NCI-H187 treated with DMSO at 0.1 percent for 48 hours (cell line): ENCODE data around the gene NAALADL2.

Experiments used
- DNase-seq: peaks from one replicate; lab custom pipeline; 2025; lab: John Stamatoyannopoulos, UW

NAALADL2 gene

DNA sequence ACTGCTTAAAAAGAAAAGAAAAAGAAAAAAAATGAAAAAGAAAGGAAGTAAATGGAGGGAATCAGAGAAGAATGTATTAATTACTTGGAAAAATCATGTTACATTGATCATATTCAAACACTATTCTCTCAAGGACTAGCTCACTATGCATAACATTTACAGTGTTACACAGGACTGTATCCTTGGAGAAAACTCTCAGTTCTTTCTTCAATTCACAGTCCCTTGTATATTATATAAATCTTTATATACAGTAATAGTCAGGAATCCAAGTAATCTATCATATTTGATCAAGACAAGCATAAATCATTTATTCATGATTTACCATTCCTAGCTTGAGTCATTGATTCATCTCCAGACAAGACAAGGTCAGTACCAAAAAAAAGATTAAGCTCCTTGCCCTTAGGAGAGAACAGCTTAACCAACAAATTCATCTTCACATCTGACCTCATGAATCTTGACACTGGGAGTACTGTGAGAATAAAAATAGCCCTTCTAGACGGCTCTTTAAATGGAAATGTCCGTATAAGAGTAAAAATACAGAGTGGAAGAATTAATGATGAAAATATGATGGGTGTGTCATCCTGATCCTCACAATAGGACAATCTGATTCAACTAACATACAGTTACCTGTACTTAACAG is 980.4 kb downstream of the NAALADL2 start:
- DNase-seq: no peak

DNA sequence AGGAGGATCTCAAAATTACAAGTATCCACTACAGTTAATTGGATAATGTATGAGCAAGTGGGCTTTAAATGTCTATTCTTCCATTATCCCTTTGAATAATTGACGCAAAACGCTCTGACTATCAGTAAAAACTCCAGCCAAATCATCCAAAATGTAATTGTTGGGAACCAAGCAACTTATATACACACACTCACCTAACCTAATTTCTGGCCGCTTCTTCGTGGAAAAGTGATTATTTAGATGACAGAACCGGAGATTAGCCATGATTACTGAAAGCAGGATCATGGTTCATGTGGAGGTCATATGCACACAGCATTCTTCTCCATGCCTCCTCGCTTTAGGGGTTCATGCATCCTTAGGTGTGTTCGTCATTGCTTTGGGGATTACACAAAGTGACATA is 992.4 kb downstream of the NAALADL2 start:
- DNase-seq: no peak

DNA sequence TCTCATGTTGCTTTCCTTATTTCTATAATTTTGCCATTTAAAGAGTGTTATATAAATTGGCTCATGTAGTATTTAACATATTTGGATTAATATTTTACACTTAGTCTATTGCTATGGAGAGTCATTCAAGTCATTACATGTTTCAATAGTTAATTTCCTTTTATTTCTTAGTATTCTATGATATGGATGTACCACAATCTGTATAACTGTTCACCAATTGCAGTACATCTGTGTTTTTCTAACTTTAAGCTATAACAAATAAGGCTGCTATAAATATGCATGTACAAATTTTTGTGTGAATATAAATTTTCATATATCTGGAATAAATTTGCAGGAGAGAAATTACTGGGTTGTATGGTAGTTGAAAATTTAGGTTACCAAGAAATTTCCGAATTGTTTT is 993.4 kb downstream of the NAALADL2 start:
- no peak for DNase-seq

GRCh38 chr3:175857666-175858270 is 998.6 kb downstream of the NAALADL2 start:
- DNase-seq: no peak
